HepG2 (cell line): ENCODE measurements around the gene CDC26. TPM values are rescaled to one million over a fixed set of nuclear protein-coding genes. Genes with fewer than 3 reads are reported as not detected.

ENCODE experiments used
- ARID2 ChIP-seq: sonication (generic); formaldehyde crosslinking; IDR thresholded peaks from 2 replicates; pipeline ENCODE4 v1.8.1; 2022; ENCODE audit warnings: mild to moderate bottlenecking, missing genetic modification reagents, borderline replicate concordance
- CHD2 ChIP-seq: IDR thresholded peaks from 2 replicates; pipeline ENCODE4 v1.6.1; 2011; ENCODE audit warnings: low read depth, low read length, improper control_type of control experiment
- DNMT1 ChIP-seq: sonication (generic); formaldehyde crosslinking; IDR thresholded peaks from 2 replicates; pipeline ENCODE4 v1.5.1; 2020; ENCODE audit warnings: mild to moderate bottlenecking, missing genetic modification reagents
- ELF4 ChIP-seq: sonication (generic); formaldehyde crosslinking; IDR thresholded peaks from 2 replicates; pipeline ENCODE4 v1.5.0; 2020; ENCODE audit warnings: missing genetic modification reagents, mild to moderate bottlenecking, moderate library complexity, borderline replicate concordance
- KDM5A ChIP-seq: fragments of 200-600 bp; sonication (generic); IDR thresholded peaks from 2 replicates; pipeline ENCODE4 v1.7.0; 2018; ENCODE audit warnings: antibody characterized with exemption, mild to moderate bottlenecking, low read length, borderline replicate concordance
- TEAD3 ChIP-seq: optimal IDR thresholded peaks from 2 replicates; pipeline ENCODE3; 2016; ENCODE audit warnings: borderline replicate concordance
- YEATS2 ChIP-seq: sonication (generic); formaldehyde crosslinking; IDR thresholded peaks from 2 replicates; pipeline ENCODE4 v1.4.0; 2020; ENCODE audit warnings: missing genetic modification reagents, borderline replicate concordance
- ZFP62 ChIP-seq: sonication (generic); formaldehyde crosslinking; IDR thresholded peaks from 2 replicates; pipeline ENCODE4 v1.4.0; 2020; ENCODE audit warnings: missing genetic modification reagents
- ZNF407 ChIP-seq: sonication (generic); formaldehyde crosslinking; IDR thresholded peaks from one replicate; pipeline ENCODE4 v1.5.1; 2020; ENCODE audit warnings: mild to moderate bottlenecking, missing genetic modification reagents; ENCODE audit errors: not compliant biosample characterization
- ZNF564 ChIP-seq: sonication (generic); formaldehyde crosslinking; IDR thresholded peaks from 2 replicates; pipeline ENCODE4 v1.8.1; 2023; ENCODE audit warnings: mild to moderate bottlenecking, missing genetic modification reagents
- ZZZ3 ChIP-seq: sonication (generic); formaldehyde crosslinking; IDR thresholded peaks from 2 replicates; pipeline ENCODE4 v1.4.0; 2020; ENCODE audit warnings: missing genetic modification reagents, mild to moderate bottlenecking, borderline replicate concordance
- polyA plus RNA-seq, 8 experiments: library from polyadenylated mRNA; depleted of rRNA in 3 of 8; stranded (reverse) in 7 of 8; unstranded in 1 of 8; fragments of >200 nt; fragmentation: Illumina TruSeq in 4 of 8; extraction: Trizol in 4 of 8; gene quantifications; 2 replicates each; pipeline versions ENCODE4 v1.2.1 to v1.2.3, GENCODE V29; 2011 to 2016; ENCODE audit warnings: low read depth in 4 of 8, missing spikeins in 1 of 8, mixed read lengths in 1 of 8; ENCODE audit not compliant: insufficient read depth in 1 of 8
- total RNA-seq, 5 experiments: library from RNA; depleted of rRNA; stranded (reverse); fragments of >200 nt; fragmentation: Illumina TruSeq; extraction: Trizol; gene quantifications; 2 replicates each; pipeline ENCODE4 v1.2.3, GENCODE V29; 2016; ENCODE audit warnings: low read depth in 1 of 5
- TF ChIP-seq, protein P1 (sequence below): sonication (generic); formaldehyde crosslinking; IDR thresholded peaks from 2 replicates; pipeline ENCODE4 v1.9.0; 2021; ENCODE audit warnings: missing genetic modification reagents, borderline replicate concordance
- TF ChIP-seq, protein P2 (sequence below): sonication (generic); formaldehyde crosslinking; IDR thresholded peaks from 2 replicates; pipeline ENCODE4 v1.4.0; 2020; ENCODE audit warnings: missing genetic modification reagents; ENCODE audit errors: not compliant biosample characterization
- TF ChIP-seq, protein P3 (sequence below): sonication (generic); formaldehyde crosslinking; IDR thresholded peaks from 2 replicates; pipeline ENCODE4 v1.8.1; 2023; ENCODE audit warnings: mild to moderate bottlenecking, moderate library complexity, missing genetic modification reagents

The CDC26 gene
- total and polyA plus RNA-seq, 2 of the 13 experiments (the other 11 are each of a cell fraction or from before 2014, with no cell fraction given): 26.6 to 57.9 TPM

GRCh38 chr9:113275157-113276131 lies at the start of gene CDC26, which contains the start of gene PRPF4 (continued):
- TF ChIP-seq, protein P1, sequence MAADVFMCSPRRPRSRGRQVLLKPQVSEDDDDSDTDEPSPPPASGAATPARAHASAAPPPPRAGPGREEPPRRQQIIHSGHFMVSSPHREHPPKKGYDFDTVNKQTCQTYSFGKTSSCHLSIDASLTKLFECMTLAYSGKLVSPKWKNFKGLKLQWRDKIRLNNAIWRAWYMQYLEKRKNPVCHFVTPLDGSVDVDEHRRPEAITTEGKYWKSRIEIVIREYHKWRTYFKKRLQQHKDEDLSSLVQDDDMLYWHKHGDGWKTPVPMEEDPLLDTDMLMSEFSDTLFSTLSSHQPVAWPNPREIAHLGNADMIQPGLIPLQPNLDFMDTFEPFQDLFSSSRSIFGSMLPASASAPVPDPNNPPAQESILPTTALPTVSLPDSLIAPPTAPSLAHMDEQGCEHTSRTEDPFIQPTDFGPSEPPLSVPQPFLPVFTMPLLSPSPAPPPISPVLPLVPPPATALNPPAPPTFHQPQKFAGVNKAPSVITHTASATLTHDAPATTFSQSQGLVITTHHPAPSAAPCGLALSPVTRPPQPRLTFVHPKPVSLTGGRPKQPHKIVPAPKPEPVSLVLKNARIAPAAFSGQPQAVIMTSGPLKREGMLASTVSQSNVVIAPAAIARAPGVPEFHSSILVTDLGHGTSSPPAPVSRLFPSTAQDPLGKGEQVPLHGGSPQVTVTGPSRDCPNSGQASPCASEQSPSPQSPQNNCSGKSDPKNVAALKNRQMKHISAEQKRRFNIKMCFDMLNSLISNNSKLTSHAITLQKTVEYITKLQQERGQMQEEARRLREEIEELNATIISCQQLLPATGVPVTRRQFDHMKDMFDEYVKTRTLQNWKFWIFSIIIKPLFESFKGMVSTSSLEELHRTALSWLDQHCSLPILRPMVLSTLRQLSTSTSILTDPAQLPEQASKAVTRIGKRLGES: no peak
- TF ChIP-seq CHD2: peak; percentile 94
- TF ChIP-seq ARID2: no peak; the same call in 1 of the 2 replicates
- no peak for TF ChIP-seq ZNF407
- TF ChIP-seq ZFP62 (CRISPR knock-in tag): no peak
- TF ChIP-seq ELF4 (CRISPR knock-in tag): peak; percentile 92; the same call in 1 of the 2 replicates
- TF ChIP-seq ZZZ3: peak; percentile 29; the same call in 1 of the 2 replicates
- TF ChIP-seq DNMT1: peak; percentile 41; the same call in 1 of the 2 replicates
- no peak for TF ChIP-seq ZNF564 (CRISPR knock-in tag)
- peak; percentile 84; the same call in 1 of the 2 replicates for TF ChIP-seq KDM5A
- peak; percentile 54 for TF ChIP-seq TEAD3 (CRISPR knock-in tag)
- TF ChIP-seq YEATS2 (CRISPR knock-in tag): peak; percentile 96
- TF ChIP-seq, protein P2, sequence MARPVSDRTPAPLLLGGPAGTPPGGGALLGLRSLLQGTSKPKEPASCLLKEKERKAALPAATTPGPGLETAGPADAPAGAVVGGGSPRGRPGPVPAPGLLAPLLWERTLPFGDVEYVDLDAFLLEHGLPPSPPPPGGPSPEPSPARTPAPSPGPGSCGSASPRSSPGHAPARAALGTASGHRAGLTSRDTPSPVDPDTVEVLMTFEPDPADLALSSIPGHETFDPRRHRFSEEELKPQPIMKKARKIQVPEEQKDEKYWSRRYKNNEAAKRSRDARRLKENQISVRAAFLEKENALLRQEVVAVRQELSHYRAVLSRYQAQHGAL: no peak
- TF ChIP-seq, protein P3, sequence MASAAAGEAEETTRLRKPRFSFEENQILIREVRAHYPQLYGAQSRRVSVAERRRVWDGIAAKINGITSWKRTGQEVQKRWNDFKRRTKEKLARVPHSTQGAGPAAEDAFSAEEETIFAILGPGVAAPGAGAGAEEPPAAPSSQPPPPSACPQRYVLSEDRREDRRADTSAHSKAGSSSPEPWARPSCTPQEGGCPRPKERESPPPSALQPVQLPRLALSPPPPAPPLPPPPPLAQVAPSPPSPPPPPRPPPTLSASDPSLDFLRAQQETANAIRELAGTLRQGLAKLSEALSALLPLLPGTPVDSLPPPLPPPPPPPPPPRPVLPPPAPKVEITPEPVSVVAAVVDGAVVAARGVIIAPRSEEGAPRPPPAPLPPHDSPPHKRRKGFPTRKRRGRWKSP (CRISPR knock-in tag): no peak
